IPS-18c (cell line): ENCODE measurements around the gene PSMD2.
"Not testable (repeated sequence)": the region's sequence is repeated elsewhere in the genome, so short reads cannot be mapped to it uniquely, and the experiment has no call there.

Source experiments
- H3K4me3 ChIP-seq: 2 replicates; pipeline ENCODE4 v1.7.0; 2013; ENCODE audit warnings: low read depth, mild to moderate bottlenecking, low read length, moderate library complexity; ENCODE audit not compliant: insufficient read depth
- H3K9me3 ChIP-seq: one replicate; pipeline ENCODE4 v1.6.1; 2013; ENCODE audit warnings: mild to moderate bottlenecking, low read length, moderate library complexity; ENCODE audit not compliant: control insufficient read depth, insufficient read depth

PSMD2 gene

GRCh38 chr3:184332370-184333090, 33.5 kb downstream of the PSMD2 start:
- H3K9me3 ChIP-seq: no peaks in the 10 kb centered on the region
- no peak overlapping the region for H3K4me3 ChIP-seq

DNA sequence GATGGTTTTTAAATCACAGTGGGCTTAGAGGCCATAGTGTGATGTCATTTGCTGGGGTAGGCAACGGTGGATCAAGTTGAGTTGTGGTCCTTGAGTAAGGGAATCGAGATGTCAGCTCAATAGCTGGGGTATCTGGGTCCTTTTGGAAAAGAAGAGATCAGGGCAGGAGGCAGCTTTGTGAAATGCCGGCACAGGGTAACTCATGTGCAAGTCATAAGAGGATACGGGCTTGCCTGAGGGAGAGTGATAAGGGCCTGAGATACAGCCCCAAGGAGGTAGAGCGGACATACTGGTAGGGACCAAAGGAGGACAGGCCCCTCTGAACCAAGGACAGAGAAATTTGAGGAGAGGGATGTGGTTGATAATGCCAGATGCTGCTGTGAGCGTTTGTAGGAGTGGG, 34.1 kb downstream of the PSMD2 start:
- H3K4me3 ChIP-seq: no peak overlapping the region
- H3K9me3 ChIP-seq: no peaks in the 10 kb centered on the region

DNA sequence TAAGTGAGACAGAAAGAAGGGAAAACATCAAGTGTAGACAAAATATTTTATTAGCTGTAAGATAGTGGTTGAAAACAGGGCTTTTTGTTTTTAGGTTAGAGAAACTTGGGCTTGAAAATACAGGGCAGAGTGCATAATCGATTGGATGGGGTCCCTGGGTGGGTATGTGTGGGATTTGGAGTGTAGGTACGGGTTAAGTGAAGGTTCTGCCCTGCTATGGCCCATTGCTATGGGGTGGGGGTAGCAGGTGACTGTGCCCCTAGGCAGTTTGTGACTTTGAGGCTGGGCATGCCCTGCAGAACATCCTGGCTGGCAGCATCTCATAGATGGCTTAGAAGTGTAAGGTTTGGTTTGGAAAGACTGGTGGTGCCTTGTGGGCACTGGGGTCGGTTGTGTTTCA, 34.7 kb downstream of the PSMD2 start:
- no peak overlapping the region for H3K4me3 ChIP-seq
- H3K9me3 ChIP-seq: no peaks in the 10 kb centered on the region

- no peak overlapping the region; the same call in 1 of the 2 replicates for H3K4me3 ChIP-seq
- no peaks in the 10 kb centered on the region for H3K9me3 ChIP-seq
Observed at GRCh38 chr3:184334470-184335158, 35.6 kb downstream of the PSMD2 start.

GRCh38 chr3:184335291-184335660, 36.2 kb downstream of the PSMD2 start:
- Histone ChIP-seq H3K4me3 (peak overlapping the region; percentile 79; the same call in 1 of the 2 replicates), H3K9me3 (no peaks in the 10 kb centered on the region)

- Histone ChIP-seq H3K4me3 (peak overlapping the region; percentile 79), H3K9me3 (no peaks in the 10 kb centered on the region)
Observed at GRCh38 chr3:184335661-184336546, 36.9 kb downstream of the PSMD2 start.

- H3K4me3 ChIP-seq: peak overlapping the region; percentile 79; the same call in 1 of the 2 replicates
- H3K9me3 ChIP-seq: no peaks in the 10 kb centered on the region
Observed at GRCh38 chr3:184336547-184337398, 37.7 kb downstream of the PSMD2 start.

DNA sequence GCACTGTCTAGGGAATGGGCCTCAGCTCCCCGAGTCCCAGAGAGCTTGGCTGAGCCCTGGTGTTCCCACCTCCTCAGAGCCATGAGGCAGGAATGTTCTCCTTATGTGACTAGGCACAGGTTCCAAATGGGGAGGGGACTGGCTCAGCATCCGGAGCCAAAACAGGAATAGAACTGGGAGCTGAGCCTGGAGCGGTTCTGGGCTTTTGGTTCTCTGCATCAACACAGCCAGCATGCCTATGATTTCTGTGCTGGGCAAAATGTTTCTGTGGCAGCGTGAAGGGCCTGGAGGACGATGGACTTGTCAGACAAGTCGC, 38.3 kb downstream of the PSMD2 start, which contains the start of gene FAM131A:
FAM131A (plus strand) TSS at position 202 of the 316 bp plus-strand sequence; CDS start at position 233, 31 bp downstream.
- Histone ChIP-seq H3K9me3 (no peaks in the 10 kb centered on the region), H3K4me3 (peak within 1 kb of the TSS; percentile 79)

DNA sequence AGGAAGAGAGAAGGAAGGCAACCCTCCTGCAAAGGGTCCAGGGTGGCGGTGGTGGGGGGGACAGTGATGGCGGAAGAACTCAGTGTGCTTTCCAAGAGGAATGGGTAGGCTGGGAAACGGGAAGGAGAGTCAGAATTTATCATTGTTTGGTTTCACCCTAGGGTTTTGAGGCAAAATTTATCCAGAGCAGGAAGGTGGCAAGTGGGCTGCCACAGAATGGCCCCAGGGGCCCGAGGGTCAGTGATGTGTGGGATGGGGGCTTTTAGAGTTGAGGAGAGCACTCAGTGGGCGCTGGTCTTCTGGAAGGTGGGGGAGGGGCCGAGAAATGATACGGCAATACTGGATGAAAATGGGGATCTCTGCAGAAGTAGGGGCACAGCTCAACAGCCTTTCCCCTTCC, 38.9 kb downstream of the PSMD2 start:
- H3K9me3 ChIP-seq: no peaks in the 10 kb centered on the region
- peak overlapping the region; percentile 46 for H3K4me3 ChIP-seq

- H3K4me3 ChIP-seq: peak overlapping the region; percentile 46
- H3K9me3 ChIP-seq: no peaks in the 10 kb centered on the region
Observed at GRCh38 chr3:184338511-184338945, 39.5 kb downstream of the PSMD2 start.

GRCh38 chr3:184339001-184339400, 40.0 kb downstream of the PSMD2 start:
- Histone ChIP-seq H3K9me3 (no peaks in the 10 kb centered on the region), H3K4me3 (peak overlapping the region; percentile 46; the same call in 1 of the 2 replicates)

- H3K4me3 ChIP-seq, H3K9me3 ChIP-seq: not testable (repeated sequence)
Observed at GRCh38 chr3:184339451-184340135, 40.6 kb downstream of the PSMD2 start.

DNA sequence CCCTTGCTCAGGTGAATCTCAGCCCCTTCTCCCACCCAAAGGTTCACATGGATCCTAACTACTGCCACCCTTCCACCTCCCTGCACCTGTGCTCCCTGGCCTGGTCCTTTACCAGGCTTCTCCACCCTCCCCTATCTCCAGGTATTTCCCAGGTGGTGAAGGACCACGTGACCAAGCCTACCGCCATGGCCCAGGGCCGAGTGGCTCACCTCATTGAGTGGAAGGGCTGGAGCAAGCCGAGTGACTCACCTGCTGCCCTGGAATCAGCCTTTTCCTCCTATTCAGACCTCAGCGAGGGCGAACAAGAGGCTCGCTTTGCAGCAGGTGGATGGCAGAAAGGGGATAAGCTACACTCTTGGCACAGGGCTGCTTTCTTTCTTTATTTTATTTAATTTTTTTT, 42.9 kb downstream of the PSMD2 start:
- H3K9me3 ChIP-seq: no peaks in the 10 kb centered on the region

DNA sequence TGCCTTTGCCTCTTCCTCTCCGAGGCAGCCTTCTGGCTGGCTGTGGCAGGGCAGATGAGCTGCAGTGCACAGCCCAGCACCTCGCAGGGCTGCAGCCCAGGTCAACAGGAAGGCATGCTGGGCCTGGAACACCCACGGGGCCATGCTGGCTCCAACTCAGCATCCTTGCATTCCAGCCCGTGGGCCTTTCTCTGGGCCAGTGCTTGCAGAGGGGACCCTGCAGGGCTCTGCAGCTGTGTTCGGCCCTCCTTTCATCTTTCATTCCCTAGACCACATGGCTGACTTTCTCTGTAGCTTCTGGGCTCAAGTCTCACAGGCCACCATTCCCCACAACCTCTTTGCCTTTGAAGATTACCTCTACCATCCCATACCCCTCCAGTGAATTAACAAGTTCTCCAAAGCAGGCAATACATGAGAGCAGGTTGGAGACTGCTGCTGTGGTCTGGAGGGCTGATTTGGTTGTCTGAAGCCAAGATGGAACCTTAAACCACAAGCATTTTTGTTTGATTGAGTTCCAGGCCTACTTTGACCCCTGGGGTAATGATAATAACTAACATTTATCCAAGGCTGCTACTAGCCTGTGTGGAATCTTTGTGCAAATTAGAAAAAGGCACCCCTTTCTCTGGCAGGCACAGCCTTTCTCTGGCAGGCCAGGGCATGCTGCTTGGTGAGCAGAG, 44.3 kb downstream of the PSMD2 start:
- Histone ChIP-seq H3K9me3 (no peaks in the 10 kb centered on the region), H3K4me3 (no peak overlapping the region)

More for the DNA sequence above, 42.9 kb downstream of the PSMD2 start:
- no peak overlapping the region for H3K4me3 ChIP-seq

DNA sequence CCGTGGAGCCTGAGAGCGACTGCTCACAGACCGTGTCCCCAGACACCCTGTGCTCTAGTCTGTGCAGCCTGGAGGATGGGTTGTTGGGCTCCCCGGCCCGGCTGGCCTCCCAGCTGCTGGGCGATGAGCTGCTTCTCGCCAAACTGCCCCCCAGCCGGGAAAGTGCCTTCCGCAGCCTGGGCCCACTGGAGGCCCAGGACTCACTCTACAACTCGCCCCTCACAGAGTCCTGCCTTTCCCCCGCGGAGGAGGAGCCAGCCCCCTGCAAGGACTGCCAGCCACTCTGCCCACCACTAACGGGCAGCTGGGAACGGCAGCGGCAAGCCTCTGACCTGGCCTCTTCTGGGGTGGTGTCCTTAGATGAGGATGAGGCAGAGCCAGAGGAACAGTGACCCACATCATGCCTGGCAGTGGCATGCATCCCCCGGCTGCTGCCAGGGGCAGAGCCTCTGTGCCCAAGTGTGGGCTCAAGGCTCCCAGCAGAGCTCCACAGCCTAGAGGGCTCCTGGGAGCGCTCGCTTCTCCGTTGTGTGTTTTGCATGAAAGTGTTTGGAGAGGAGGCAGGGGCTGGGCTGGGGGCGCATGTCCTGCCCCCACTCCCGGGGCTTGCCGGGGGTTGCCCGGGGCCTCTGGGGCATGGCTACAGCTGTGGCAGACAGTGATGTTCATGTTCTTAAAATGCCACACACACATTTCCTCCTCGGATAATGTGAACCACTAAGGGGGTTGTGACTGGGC, 45.7 kb downstream of the PSMD2 start:
- H3K4me3 ChIP-seq: no peak overlapping the region; the same call in 1 of the 2 replicates
- no peaks in the 10 kb centered on the region for H3K9me3 ChIP-seq
